SU-DHL-6 (cell line): ENCODE results near the gene CAMSAP3.

ENCODE experiments used
- EZH2phosphoT487 ChIP-seq: fragments of 200-600 bp; sonication (generic), shearing (Covaris generic); conservative IDR thresholded peaks from 2 replicates; pipeline ENCODE4 v1.6.1; 2018; ENCODE audit warnings: mild to moderate bottlenecking, antibody characterized with exemption, low read length, moderate library complexity, mixed read lengths
- TF ChIP-seq, protein P1 (sequence below): fragments of 200-600 bp; sonication (generic); IDR thresholded peaks from one replicate; pipeline ENCODE4 v1.5.1; 2017; ENCODE audit warnings: antibody characterized with exemption, mild to moderate bottlenecking, low read length, moderate library complexity; ENCODE audit not compliant: insufficient read depth, poor library complexity, severe bottlenecking

DNA sequence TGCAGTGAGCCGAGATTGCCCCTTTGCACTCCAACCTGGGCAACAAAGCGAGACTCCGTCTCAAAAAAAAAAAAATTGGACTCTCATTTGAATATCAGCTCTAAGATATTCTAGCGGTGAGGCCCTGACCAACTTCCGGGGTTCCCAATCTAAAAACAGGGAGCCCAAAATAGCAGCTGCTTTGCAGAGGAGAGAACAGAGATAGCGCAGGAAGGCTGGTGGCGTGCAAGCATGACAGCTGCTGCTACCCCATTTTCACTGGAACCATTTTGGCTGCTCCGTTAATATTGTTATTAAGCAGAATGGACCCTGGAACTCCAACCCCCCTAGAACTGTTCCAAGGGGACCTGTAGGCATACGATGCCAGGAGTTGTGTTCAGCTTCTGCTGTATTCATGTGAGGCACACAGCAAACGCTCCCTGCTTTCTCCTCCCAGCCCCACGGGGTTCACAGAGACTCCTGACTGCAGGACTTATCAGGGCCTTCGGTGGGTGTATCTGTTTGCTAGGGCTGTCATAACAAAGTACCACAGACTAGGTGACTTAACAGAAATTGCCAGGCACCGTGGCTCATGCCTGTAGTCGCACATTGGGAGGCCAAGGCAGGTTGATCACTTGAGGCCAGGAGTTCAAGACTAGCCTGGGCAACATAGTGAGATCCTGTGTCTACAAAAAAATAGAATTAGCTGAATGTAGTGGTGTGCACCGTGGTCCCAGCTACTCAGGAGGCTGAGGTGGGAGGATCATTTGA is 52.8 kb downstream of the CAMSAP3 start:
- TF ChIP-seq, protein P1, sequence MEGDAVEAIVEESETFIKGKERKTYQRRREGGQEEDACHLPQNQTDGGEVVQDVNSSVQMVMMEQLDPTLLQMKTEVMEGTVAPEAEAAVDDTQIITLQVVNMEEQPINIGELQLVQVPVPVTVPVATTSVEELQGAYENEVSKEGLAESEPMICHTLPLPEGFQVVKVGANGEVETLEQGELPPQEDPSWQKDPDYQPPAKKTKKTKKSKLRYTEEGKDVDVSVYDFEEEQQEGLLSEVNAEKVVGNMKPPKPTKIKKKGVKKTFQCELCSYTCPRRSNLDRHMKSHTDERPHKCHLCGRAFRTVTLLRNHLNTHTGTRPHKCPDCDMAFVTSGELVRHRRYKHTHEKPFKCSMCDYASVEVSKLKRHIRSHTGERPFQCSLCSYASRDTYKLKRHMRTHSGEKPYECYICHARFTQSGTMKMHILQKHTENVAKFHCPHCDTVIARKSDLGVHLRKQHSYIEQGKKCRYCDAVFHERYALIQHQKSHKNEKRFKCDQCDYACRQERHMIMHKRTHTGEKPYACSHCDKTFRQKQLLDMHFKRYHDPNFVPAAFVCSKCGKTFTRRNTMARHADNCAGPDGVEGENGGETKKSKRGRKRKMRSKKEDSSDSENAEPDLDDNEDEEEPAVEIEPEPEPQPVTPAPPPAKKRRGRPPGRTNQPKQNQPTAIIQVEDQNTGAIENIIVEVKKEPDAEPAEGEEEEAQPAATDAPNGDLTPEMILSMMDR, result no peak
- no peak for TF ChIP-seq EZH2phosphoT487
